HG03139 (cell line): ENCODE measurements around the gene CRPPA.
"Not testable (repeated sequence)": the region's sequence is repeated elsewhere in the genome, so short reads cannot be mapped to it uniquely, and the experiment has no call there.

Source experiments
- ATAC-seq: cut with Tn5 transposase; IDR thresholded peaks from one replicate; pipeline ENCODE4 v1.9.1; 2021; ENCODE audit not compliant: unreplicated experiment

The CRPPA gene

GRCh38 chr7:16398146-16399017 is 23.0 kb downstream of the CRPPA start:
- ATAC-seq: no peak

GRCh38 chr7:16397501-16398145 is 23.7 kb downstream of the CRPPA start:
- no peak for ATAC-seq

- ATAC-seq: no peak
These were observed 24.4 kb downstream of the CRPPA start for GRCh38 chr7:16396766-16397500.

- ATAC-seq: no peak
These were observed 26.2 kb downstream of the CRPPA start for GRCh38 chr7:16395121-16395520.

GRCh38 chr7:16393862-16394422 is 27.4 kb downstream of the CRPPA start:
- ATAC-seq: no peak

- ATAC-seq: no peak
These were observed 28.3 kb downstream of the CRPPA start for GRCh38 chr7:16392990-16393523.

GRCh38 chr7:16383786-16384185 is 37.6 kb downstream of the CRPPA start:
- ATAC-seq: not testable (repeated sequence)

GRCh38 chr7:16383103-16383502 is 38.2 kb downstream of the CRPPA start:
- ATAC-seq: not testable (repeated sequence)
